Subcutaneous adipose tissue (tissue), 4 donors: ENCODE measurements around the gene HDAC8. TPM values are rescaled to one million over a fixed set of nuclear protein-coding genes. Genes with fewer than 3 reads are reported as not detected.

Source experiments
- total RNA-seq, 4 donors: library from RNA; depleted of rRNA; stranded (reverse); fragments of >200 nt; gene quantifications; one replicate each; pipeline ENCODE4 v1.1.0, GENCODE V29; 2016
- TF ChIP-seq, protein P1 (sequence below): fragments of 450-650 bp; IDR thresholded peaks from one replicate; pipeline ENCODE4 v1.5.1; 2016; ENCODE audit warnings: low read depth, mild to moderate bottlenecking, control low read depth, antibody characterized with exemption, moderate library complexity

Gene HDAC8
- total RNA-seq, 4 donors from 2014 or later: 26.2 to 34.0 (median 31.5) TPM

DNA sequence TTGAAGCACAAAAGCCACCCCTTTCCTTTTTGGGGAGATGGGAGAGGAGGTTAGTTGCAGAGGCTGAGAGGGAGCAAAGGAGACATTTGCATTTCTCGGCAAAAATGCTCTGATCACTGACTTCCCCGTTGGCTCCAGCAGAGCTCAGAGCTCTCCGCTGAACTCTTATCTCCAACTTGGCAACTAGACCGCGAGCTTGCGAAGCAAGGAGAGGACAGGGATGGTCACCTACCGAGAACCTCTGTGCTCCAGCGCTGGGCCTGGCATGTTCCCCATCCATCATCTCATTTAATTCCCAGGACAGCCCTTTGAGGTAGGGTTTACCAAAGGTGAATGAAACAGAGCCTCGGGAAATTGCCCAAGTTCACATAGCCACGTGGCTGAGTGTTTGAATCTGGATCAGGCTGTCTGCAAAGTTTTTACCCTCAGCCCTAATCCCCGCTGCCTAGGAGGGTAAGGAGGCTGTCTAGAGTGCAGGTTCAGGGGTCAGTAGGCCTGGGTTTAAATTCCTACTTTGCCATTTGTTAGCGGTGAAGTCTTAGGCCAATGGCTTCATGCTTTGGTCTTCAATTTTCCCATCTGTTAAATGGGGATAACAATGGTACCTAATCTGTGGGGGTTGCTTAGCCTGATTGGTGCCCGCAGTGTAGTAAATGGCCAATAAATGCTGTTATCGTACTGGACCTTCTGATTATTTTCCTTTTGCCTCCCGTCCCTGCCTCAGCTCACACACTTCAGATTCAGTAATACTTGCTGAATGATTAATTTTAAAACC lies 263.2 kb downstream of the HDAC8 start:
- TF ChIP-seq, protein P1, sequence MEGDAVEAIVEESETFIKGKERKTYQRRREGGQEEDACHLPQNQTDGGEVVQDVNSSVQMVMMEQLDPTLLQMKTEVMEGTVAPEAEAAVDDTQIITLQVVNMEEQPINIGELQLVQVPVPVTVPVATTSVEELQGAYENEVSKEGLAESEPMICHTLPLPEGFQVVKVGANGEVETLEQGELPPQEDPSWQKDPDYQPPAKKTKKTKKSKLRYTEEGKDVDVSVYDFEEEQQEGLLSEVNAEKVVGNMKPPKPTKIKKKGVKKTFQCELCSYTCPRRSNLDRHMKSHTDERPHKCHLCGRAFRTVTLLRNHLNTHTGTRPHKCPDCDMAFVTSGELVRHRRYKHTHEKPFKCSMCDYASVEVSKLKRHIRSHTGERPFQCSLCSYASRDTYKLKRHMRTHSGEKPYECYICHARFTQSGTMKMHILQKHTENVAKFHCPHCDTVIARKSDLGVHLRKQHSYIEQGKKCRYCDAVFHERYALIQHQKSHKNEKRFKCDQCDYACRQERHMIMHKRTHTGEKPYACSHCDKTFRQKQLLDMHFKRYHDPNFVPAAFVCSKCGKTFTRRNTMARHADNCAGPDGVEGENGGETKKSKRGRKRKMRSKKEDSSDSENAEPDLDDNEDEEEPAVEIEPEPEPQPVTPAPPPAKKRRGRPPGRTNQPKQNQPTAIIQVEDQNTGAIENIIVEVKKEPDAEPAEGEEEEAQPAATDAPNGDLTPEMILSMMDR: no peak

DNA sequence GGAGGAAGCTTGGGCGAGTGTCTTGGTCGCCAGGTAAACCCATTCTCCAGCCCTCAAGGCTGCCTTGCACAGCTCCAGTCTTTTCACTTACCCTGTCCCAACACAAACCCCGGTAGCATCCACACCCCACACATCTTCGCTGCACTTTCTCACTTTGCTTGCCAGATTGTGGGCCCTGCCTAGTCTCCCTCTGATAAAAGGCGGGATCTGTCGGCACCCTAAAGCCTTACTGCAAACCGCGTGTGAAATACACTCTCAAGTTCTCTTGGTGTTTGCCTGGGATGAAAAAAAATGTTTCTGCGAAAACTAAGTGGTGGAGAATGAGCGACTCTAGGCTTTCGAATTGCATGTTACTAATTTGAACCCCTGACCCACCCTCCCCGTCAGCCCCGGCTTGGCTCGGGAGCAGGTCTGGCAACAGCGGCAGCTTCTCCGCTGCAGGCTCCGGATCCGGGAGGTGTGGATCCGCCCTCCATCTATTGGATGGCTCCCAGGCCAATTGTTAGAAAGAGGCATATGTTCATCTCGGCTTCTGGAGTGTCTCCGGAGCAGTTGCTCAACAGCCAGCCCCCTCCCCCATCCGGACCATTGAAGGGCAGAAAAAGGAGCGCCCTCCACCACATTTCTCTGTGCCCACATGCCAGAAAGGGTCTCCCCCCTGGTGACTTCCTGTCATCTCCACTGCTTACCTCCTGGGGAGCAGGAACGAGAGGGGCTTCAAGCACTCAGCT lies 263.9 kb downstream of the HDAC8 start:
- TF ChIP-seq, protein P1: no peak

DNA sequence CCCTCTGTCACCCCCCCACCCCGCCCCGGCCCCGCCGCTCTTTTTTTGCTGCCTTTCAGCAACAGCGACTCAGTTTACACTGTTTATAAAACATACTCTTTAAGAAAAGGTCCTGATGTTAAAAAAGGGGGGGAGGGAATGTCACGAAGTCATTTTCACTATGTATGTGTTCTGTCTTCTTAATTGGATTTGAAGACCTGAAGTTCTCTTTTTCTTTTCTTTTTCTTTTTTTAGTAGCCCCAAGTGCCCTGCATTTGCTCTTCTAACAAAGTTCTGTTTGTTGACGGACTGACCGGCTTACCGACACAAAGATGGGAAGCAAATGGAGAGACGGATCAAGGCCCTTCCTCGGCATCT lies 264.5 kb downstream of the HDAC8 start:
- TF ChIP-seq, protein P1: no peak

DNA sequence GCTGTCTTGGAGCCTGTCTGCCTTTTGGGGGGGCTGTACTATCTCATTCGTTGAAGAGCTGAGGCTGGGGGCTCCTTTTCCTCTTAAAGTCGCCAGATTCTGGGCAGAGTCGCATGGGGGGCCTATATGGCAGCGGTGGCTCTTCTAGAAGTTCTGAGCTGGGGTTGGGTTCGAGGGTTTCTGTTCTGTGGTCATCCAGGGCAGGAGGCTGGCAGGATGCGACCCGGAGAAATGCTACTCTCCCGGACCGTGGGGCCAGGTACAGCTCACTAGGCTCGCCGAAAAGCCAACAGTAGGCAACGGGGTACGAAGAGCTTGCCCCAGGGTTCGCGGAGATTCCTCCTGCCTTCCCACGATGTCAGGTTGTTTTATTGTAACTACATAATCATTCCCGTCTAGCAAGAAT lies 265.0 kb downstream of the HDAC8 start:
- TF ChIP-seq, protein P1: no peak

DNA sequence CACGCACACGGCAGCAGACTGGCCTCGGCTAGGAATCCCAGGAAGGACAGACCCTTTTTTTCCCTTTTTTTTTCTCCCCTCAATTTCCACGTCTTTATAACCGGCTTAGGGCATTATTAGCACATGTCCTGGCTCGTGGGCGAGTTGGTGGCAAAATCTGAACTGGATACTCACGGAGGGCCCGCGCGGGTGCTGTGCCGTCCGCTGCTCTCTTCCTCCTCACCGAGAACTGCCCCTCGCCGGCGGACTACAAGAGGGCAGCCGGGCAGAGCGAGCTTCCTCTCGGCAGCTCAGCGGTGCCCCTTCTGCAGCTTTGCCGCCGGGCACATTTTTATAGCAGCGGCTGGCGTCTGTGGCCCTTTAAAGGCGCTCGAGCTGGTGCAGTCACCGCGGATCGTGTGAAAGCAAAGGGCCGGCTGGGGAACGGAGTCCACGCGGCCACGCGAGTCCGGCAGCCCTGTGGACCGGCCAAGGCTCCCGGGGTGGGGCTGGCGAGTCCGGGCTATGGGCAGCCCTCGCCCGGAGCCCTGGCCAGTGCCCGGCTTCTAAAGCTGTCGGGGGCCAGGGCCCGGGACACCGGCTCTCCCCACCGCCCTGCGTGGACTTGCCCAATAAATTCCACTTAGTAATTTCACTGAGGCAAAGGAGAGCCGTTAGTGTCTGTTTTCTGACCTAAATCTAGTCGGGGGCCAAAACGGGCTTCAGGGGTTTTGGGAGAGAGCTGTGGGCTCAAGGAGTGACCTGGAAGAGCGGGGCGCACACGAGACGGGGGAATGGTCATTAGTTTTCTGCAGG lies 265.6 kb downstream of the HDAC8 start:
- TF ChIP-seq, protein P1: no peak

DNA sequence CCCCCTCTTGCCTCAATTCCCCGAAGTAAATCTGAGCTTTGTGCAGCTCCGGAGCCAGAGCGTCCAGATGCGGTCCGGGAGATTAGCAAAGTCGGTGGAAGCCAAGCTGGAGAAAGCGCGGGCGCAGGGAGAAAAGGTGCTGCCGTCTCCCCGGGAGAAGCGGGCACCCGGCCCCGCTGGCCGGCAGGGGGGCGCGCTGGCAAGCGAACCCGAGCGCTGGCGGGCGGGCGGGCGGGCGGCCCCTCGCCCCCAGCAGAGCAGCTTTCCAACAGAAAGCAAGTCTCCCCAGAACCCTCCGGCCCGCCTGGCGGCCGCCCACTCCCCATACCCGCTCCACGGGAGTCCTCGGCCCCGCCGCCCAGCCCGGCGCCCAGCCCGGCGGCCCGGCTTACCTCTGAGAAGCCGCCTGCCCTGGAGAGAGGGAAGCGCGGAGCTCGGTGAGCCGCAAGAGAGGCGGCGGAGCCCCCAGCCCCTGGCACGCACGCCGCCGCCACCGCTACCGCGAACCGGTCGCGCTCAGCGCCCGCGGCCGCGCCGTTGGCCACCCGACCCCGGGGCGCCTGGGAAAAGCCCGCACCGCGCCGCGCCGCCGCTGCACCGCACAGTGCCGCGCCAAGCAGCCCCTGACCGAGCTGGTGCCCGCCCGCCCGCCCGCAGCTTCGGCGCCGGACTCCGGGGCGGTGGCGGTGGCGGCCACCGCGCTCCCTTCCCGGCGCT lies 266.4 kb downstream of the HDAC8 start:
- TF ChIP-seq, protein P1: no peak
